HepG2 (cell line): ENCODE results near the gene TALDO1. TPM values are rescaled to one million over a fixed set of nuclear protein-coding genes. Genes with fewer than 3 reads are reported as not detected.

Experiments used
- ATAC-seq: fragments of 200-7000 bp; cut with Tn5 transposase; 3 replicates; pipeline ENCODE4 v1.9.1; 2020; ENCODE audit warnings: mild to moderate bottlenecking, moderate library complexity
- BruUV-seq: library from RNA; stranded (reverse); fragments of 400-500 nt; replicated peaks from 2 replicates; lab custom pipeline; 2021; lab: Mats Ljungman, UMichigan
- CTCF ChIA-PET: fragments of 300-600 bp; formaldehyde crosslinking; extraction: SDS; loops from one replicate; lab custom pipeline; 2021; ENCODE audit warnings: low total read pairs, inconsistent platforms, low intra/inter-chr PET ratio; lab: Yijun Ruan, JAX
- POLR2A ChIA-PET: fragments of 350-600 bp; sonication (Branson Sonifier 250); formaldehyde crosslinking; loops from one replicate; lab custom pipeline; 2020; ENCODE audit warnings: antibody characterized with exemption, inconsistent platforms; lab: Yijun Ruan, JAX
- DNase-seq: peaks from one replicate; pipeline ENCODE4 v3.0.0-alpha.2; 2015; ENCODE audit warnings: low spot score
- FAIRE-seq: peaks from 3 replicates; lab custom pipeline; 2011; peaks lifted over from hg19 to GRCh38; lab: Jason Lieb, UNC
- H2AFZ ChIP-seq: one replicate; pipeline ENCODE4 v1.6.1; 2011; ENCODE audit warnings: low read length, inconsistent platforms
- H3K27ac ChIP-seq: fragments of 300-600 bp; 3 replicates; pipeline ENCODE4 v1.8.0; 2011; ENCODE audit warnings: mixed run types, mild to moderate bottlenecking, mixed read lengths, low read length, inconsistent platforms; ENCODE audit not compliant: insufficient read depth; ENCODE audit errors: extremely low read length
- H3K27me3 ChIP-seq, 2 experiments: fragments of 200-600 bp in 1 of 2; 2 replicates in 1 of 2; 3 replicates in 1 of 2; pipeline versions ENCODE4 v1.6.0 to v1.8.0; 2011; ENCODE audit warnings: low read length in 2 of 2, mild to moderate bottlenecking in 2 of 2, moderate library complexity in 2 of 2, inconsistent platforms in 1 of 2; ENCODE audit not compliant: insufficient read depth in 2 of 2, control insufficient read depth in 1 of 2
- H3K36me3 ChIP-seq, 2 experiments: fragments of 200-600 bp in 1 of 2; replicated peaks in 1 of 2; 2 replicates in 1 of 2; 3 replicates in 1 of 2; pipeline versions ENCODE4 v1.5.1 to v1.8.0; 2011; ENCODE audit warnings: low read length in 2 of 2, inconsistent platforms in 1 of 2; ENCODE audit not compliant: insufficient read depth in 2 of 2, control insufficient read depth in 1 of 2
- H3K4me1 ChIP-seq: 2 replicates; pipeline ENCODE4 v1.5.1; 2012; ENCODE audit warnings: low read length, inconsistent platforms; ENCODE audit not compliant: insufficient read depth
- H3K4me2 ChIP-seq: 2 replicates; pipeline ENCODE4 v1.6.0; 2011; ENCODE audit warnings: low read depth, low read length, inconsistent platforms
- H3K4me3 ChIP-seq, 3 experiments: fragments of 200-600 bp in 1 of 3; sonication (generic), shearing (Covaris generic) in 1 of 3; replicated peaks in 1 of 3; 2 replicates each; pipeline ENCODE4 v1.5.1; 2011 to 2016; ENCODE audit warnings: low read length in 3 of 3, inconsistent platforms in 2 of 3, low read depth in 2 of 3, mild to moderate bottlenecking in 2 of 3, control low read depth in 1 of 3, mixed read lengths in 1 of 3; ENCODE audit not compliant: insufficient read depth in 1 of 3
- H3K79me2 ChIP-seq: one replicate; pipeline ENCODE4 v1.6.1; 2011; ENCODE audit warnings: low read length, inconsistent platforms; ENCODE audit not compliant: insufficient read depth
- H3K9ac ChIP-seq: 2 replicates; pipeline ENCODE4 v1.6.0; 2011; ENCODE audit warnings: mild to moderate bottlenecking, low read depth, low read length, inconsistent platforms; ENCODE audit not compliant: insufficient read depth
- H3K9me3 ChIP-seq: 2 replicates; pipeline ENCODE4 v1.5.1; 2012; ENCODE audit warnings: mild to moderate bottlenecking, low read length
- H4K20me1 ChIP-seq: 2 replicates; pipeline ENCODE4 v1.6.0; 2011; ENCODE audit warnings: inconsistent platforms, mild to moderate bottlenecking, low read length, moderate library complexity; ENCODE audit not compliant: insufficient read depth
- CC2D1A ChIP-seq: sonication (generic); formaldehyde crosslinking; IDR thresholded peaks from 2 replicates; pipeline ENCODE4 v1.8.1; 2023; ENCODE audit warnings: mild to moderate bottlenecking, missing genetic modification reagents
- EED ChIP-seq: sonication (generic); formaldehyde crosslinking; IDR thresholded peaks from 2 replicates; pipeline ENCODE4 v1.5.0; 2020; ENCODE audit warnings: mild to moderate bottlenecking, missing genetic modification reagents
- ETV5 ChIP-seq: IDR thresholded peaks from 2 replicates; pipeline ENCODE4 v1.6.1; 2018; ENCODE audit warnings: missing biosample characterization, missing genetic modification reagents, inconsistent platforms, borderline replicate concordance
- MXI1 ChIP-seq: IDR thresholded peaks from 3 replicates; pipeline ENCODE4 v1.6.1; 2012; ENCODE audit warnings: low read depth, low read length, inconsistent platforms, borderline replicate concordance
- RARA ChIP-seq: IDR thresholded peaks from 2 replicates; pipeline ENCODE4 v1.6.1; 2016; ENCODE audit warnings: missing genetic modification reagents, missing compliant biosample characterization
- RCOR2 ChIP-seq: IDR thresholded peaks from 2 replicates; pipeline ENCODE4 v1.6.1; 2016; ENCODE audit warnings: missing biosample characterization, missing genetic modification reagents
- SAFB2 ChIP-seq: sonication (generic); formaldehyde crosslinking; IDR thresholded peaks from 2 replicates; pipeline ENCODE4 v1.5.1; 2020; ENCODE audit warnings: missing genetic modification reagents, low read depth, mild to moderate bottlenecking, borderline replicate concordance
- SMARCE1 ChIP-seq: fragments of 450-650 bp; IDR thresholded peaks from 2 replicates; pipeline ENCODE4 v1.6.1; 2017; ENCODE audit warnings: borderline replicate concordance
- SP4 ChIP-seq: sonication (generic); formaldehyde crosslinking; IDR thresholded peaks from 2 replicates; pipeline ENCODE4 v1.8.1; 2023; ENCODE audit warnings: mild to moderate bottlenecking, missing genetic modification reagents
- TFE3 ChIP-seq: IDR thresholded peaks from 2 replicates; pipeline ENCODE4 v1.6.1; 2016
- THAP8 ChIP-seq: sonication (generic); formaldehyde crosslinking; IDR thresholded peaks from 2 replicates; pipeline ENCODE4 v1.5.1; 2020; ENCODE audit warnings: missing genetic modification reagents, mild to moderate bottlenecking, borderline replicate concordance
- ZKSCAN1 ChIP-seq: fragments of 150-350 bp; IDR thresholded peaks from 2 replicates; pipeline ENCODE4 v1.6.1; 2014; ENCODE audit warnings: low read length
- ZNF136 ChIP-seq: sonication (generic); formaldehyde crosslinking; IDR thresholded peaks from 2 replicates; pipeline ENCODE4 v1.8.1; 2022; ENCODE audit warnings: low read depth, mild to moderate bottlenecking, moderate library complexity, missing genetic modification reagents
- ZNF256 ChIP-seq: sonication (generic); formaldehyde crosslinking; conservative IDR thresholded peaks from 2 replicates; pipeline ENCODE4 v1.4.0; 2020; ENCODE audit warnings: missing genetic modification reagents
- ZNF609 ChIP-seq: sonication (generic); formaldehyde crosslinking; IDR thresholded peaks from 2 replicates; pipeline ENCODE4 v1.4.0; 2020; ENCODE audit warnings: mild to moderate bottlenecking, missing genetic modification reagents, borderline replicate concordance
- WGBS: methylation state at CpG from one replicate; pipeline ENCODE4 v1.1.6; 2017; ENCODE audit warnings: low lambda C conversion rate; 5-methylcytosine and 5-hydroxymethylcytosine counted together
- in situ Hi-C: cut with HindIII; loops from 2 replicates; pipeline ENCODE4 v1.10.0; 2017; ENCODE audit warnings: low pct_unique_long_range_greater_than_20kb; ENCODE audit not compliant: extremely low pct_ligation_motif_present
- intact Hi-C: fragments of 100-400 bp; cut with micrococcal nuclease; formaldehyde crosslinking; loops from one replicate; pipeline ENCODE4 v1.10.0; 2022; ENCODE audit not compliant: unreplicated experiment
- polyA plus RNA-seq, 8 experiments: library from polyadenylated mRNA; depleted of rRNA in 3 of 8; stranded (reverse) in 7 of 8; unstranded in 1 of 8; fragments of >200 nt; fragmentation: Illumina TruSeq in 4 of 8; extraction: Trizol in 4 of 8; gene quantifications; 2 replicates each; pipeline versions ENCODE4 v1.2.1 to v1.2.3, GENCODE V29; 2011 to 2016; ENCODE audit warnings: low read depth in 4 of 8, missing spikeins in 1 of 8, mixed read lengths in 1 of 8; ENCODE audit not compliant: insufficient read depth in 1 of 8
- total RNA-seq, 5 experiments: library from RNA; depleted of rRNA; stranded (reverse); fragments of >200 nt; fragmentation: Illumina TruSeq; extraction: Trizol; gene quantifications; 2 replicates each; pipeline ENCODE4 v1.2.3, GENCODE V29; 2016; ENCODE audit warnings: low read depth in 1 of 5

The TALDO1 gene
- total and polyA plus RNA-seq, 2 of the 13 experiments (the other 11 are each of a cell fraction or from before 2014, with no cell fraction given), result 107 to 240 TPM

- TF ChIP-seq ZNF609, result no peak
- TF ChIP-seq ZKSCAN1, result no peak
- no peak for TF ChIP-seq RARA
- no peak for TF ChIP-seq SAFB2
Measured at GRCh38 chr11:802693-803466, 55.6 kb downstream of the TALDO1 start (continued).

GRCh38 chr11:803467-803742, 56.1 kb downstream of the TALDO1 start:
- H3K4me1 ChIP-seq, result peaks cover 35% of the 10 kb centered on the region
- no peak for FAIRE-seq

More at GRCh38 chr11:803467-803742, 56.1 kb downstream of the TALDO1 start:
- Histone ChIP-seq H3K36me3 (peaks cover 7 to 8% of the 10 kb centered on the region in 2 experiments; a peak in 3 of 5 replicates), H2AFZ (no peak overlapping the region), H3K27ac (no peak overlapping the region), H3K9ac (peak overlapping the region; percentile 79; the same call in 1 of the 2 replicates), H3K9me3 (no peaks in the 10 kb centered on the region), H4K20me1 (no peaks in the 10 kb centered on the region), H3K4me2 (peak overlapping the region; percentile 94), H3K79me2 (peaks cover 19% of the 10 kb centered on the region), H3K27me3 (no peaks in the 10 kb centered on the region; a peak in 1 of 5 replicates), H3K4me3 (peak overlapping the region in 2 of 3 experiments; percentile 60 to 80; a peak in 3 of 6 replicates)
- no peak for TF ChIP-seq SP4 (CRISPR knock-in tag)
- no peak for TF ChIP-seq TFE3
- no peak for TF ChIP-seq MXI1
- no peak for TF ChIP-seq CC2D1A (CRISPR knock-in tag)
- TF ChIP-seq RCOR2 (CRISPR knock-in tag), result no peak
- TF ChIP-seq EED, result no peak
- no peak for TF ChIP-seq ZNF136 (CRISPR knock-in tag)
- no peak for TF ChIP-seq SMARCE1
- no peak for TF ChIP-seq ZNF256 (CRISPR knock-in tag)
- no peak for TF ChIP-seq THAP8 (CRISPR knock-in tag)
- TF ChIP-seq ETV5 (CRISPR knock-in tag), result no peak
- ChIA-PET CTCF (no interaction called here), POLR2A (interaction anchor here (4.6 kb wide), 1 partner anchor 17 kb away, joined by 56 read pairs; the partner anchor contains the start of gene PNPLA2)
- DNase-seq, result no peak
- BruUV-seq, result no TSS peak
- in situ Hi-C loops (no loop called here), intact Hi-C loops (no loop called here)
- 61% methylated on average over 5 of the region's 8 CpGs for WGBS
- ATAC-seq, result no peak
